GM12878 (cell line): ENCODE measurements around the gene ALKBH2.

Source experiments
- ATF3 ChIP-seq: IDR thresholded peaks from 2 replicates; pipeline ENCODE4 v1.6.1; 2011; ENCODE audit warnings: low read depth, mild to moderate bottlenecking, low read length, moderate library complexity, borderline replicate concordance; ENCODE audit errors: extremely low read depth
- CBX5 ChIP-seq: sonication (generic); IDR thresholded peaks from 2 replicates; pipeline ENCODE4 v1.6.1; 2016; ENCODE audit warnings: low read depth, moderate library complexity, mild to moderate bottlenecking, inconsistent platforms
- CTCF ChIP-seq, 3 experiments: IDR thresholded peaks in 2 of 3; conservative IDR thresholded peaks in 1 of 3; 2 replicates each; pipeline ENCODE4 v1.5.1; 2011; ENCODE audit warnings: low read depth in 3 of 3, low read length in 3 of 3, mild to moderate bottlenecking in 3 of 3, control low read depth in 2 of 3, moderate library complexity in 2 of 3, inconsistent platforms in 1 of 3, mixed read lengths in 1 of 3; ENCODE audit not compliant: control insufficient read depth in 2 of 3, insufficient read depth in 1 of 3; ENCODE audit errors: extremely low read depth in 1 of 3
- E2F4 ChIP-seq: IDR thresholded peaks from 2 replicates; pipeline ENCODE4 v1.6.1; 2012; ENCODE audit warnings: low read depth, low read length, improper control_type of control experiment
- ELK1 ChIP-seq: IDR thresholded peaks from 2 replicates; pipeline ENCODE4 v1.6.1; 2012; ENCODE audit warnings: low read depth, low read length, improper control_type of control experiment
- EZH2 ChIP-seq: IDR thresholded peaks from 2 replicates; pipeline ENCODE4 v1.6.1; 2012; ENCODE audit warnings: low read depth, mild to moderate bottlenecking, control low read depth, inconsistent platforms, low read length, borderline replicate concordance; ENCODE audit not compliant: control insufficient read depth
- MAX ChIP-seq: IDR thresholded peaks from 2 replicates; pipeline ENCODE4 v1.6.1; 2012; ENCODE audit warnings: low read depth, low read length, improper control_type of control experiment
- NBN ChIP-seq: fragments of 450-650 bp; IDR thresholded peaks from 2 replicates; pipeline ENCODE4 v1.6.1; 2016
- NFIC ChIP-seq: IDR thresholded peaks from 2 replicates; pipeline ENCODE4 v1.6.1; 2012; ENCODE audit warnings: low read depth, mild to moderate bottlenecking, inconsistent platforms, low read length, moderate library complexity
- NR2C2 ChIP-seq: IDR thresholded peaks from 2 replicates; pipeline ENCODE4 v1.6.1; 2011; ENCODE audit warnings: borderline replicate concordance, low read depth; ENCODE audit not compliant: control insufficient read depth, insufficient read length
- RAD21 ChIP-seq: IDR thresholded peaks from 2 replicates; pipeline ENCODE4 v1.6.1; 2011; ENCODE audit warnings: mild to moderate bottlenecking, low read depth, low read length, moderate library complexity; ENCODE audit not compliant: insufficient read depth
- SMC3 ChIP-seq: IDR thresholded peaks from 2 replicates; pipeline ENCODE4 v1.6.1; 2011; ENCODE audit warnings: low read length, improper control_type of control experiment, borderline replicate concordance
- SP1 ChIP-seq: IDR thresholded peaks from one replicate; pipeline ENCODE4 v1.6.1; 2011; ENCODE audit warnings: low read depth, low read length

- TF ChIP-seq SP1 (no peak), CTCF (IDR thresholded peaks at IDR 0.05 in 2 of 3, conservative IDR thresholded peaks at IDR 0.05 in 1 of 3; ENCODE audit: control insufficient read depth in 2 of 3, extremely low read depth in 1 of 3, insufficient read depth in 1 of 3, low read depth in 3 of 3, low read length in 3 of 3) (no peak), NFIC (no peak), ATF3 (no peak), ELK1 (no peak), MAX (no peak), E2F4 (no peak), EZH2 (no peak), CBX5 (no peak), NBN (no peak), NR2C2 (no peak), RAD21 (no peak), SMC3 (no peak)
Observed at GRCh38 chr12:109102491-109102890, 9.2 kb upstream of the ALKBH2 start.
